Hepatocyte (in vitro differentiated cells): ENCODE data around the gene DMAC2. TPM values are rescaled to one million over a fixed set of nuclear protein-coding genes. Genes with fewer than 3 reads are reported as not detected.

Source experiments
- DNase-seq: peaks from one replicate; pipeline ENCODE4 v3.0.0-alpha.2; 2016; ENCODE audit warnings: low spot score
- H2AFZ ChIP-seq: fragments of 200-600 bp; sonication (generic); 2 replicates; pipeline ENCODE4 v1.6.0; 2016; ENCODE audit warnings: antibody characterized with exemption, mild to moderate bottlenecking
- H3K27ac ChIP-seq: fragments of 200-600 bp; sonication (generic); 2 replicates; pipeline ENCODE4 v1.5.1; 2016; ENCODE audit warnings: mild to moderate bottlenecking
- H3K27me3 ChIP-seq: fragments of 200-600 bp; sonication (generic); 2 replicates; pipeline ENCODE4 v1.6.1; 2016
- H3K36me3 ChIP-seq: fragments of 200-600 bp; sonication (generic); replicated peaks from 2 replicates; pipeline ENCODE4 v1.5.1; 2016; ENCODE audit warnings: low read depth; ENCODE audit not compliant: insufficient read depth
- H3K4me1 ChIP-seq: fragments of 200-600 bp; sonication (generic); 2 replicates; pipeline ENCODE4 v1.5.1; 2016; ENCODE audit warnings: mild to moderate bottlenecking, moderate library complexity; ENCODE audit not compliant: insufficient read depth
- H3K4me2 ChIP-seq: fragments of 200-600 bp; sonication (generic); 2 replicates; pipeline ENCODE4 v1.6.0; 2016
- H3K4me3 ChIP-seq: fragments of 200-600 bp; sonication (generic); 2 replicates; pipeline ENCODE4 v1.5.1; 2016; ENCODE audit warnings: mild to moderate bottlenecking
- H3K79me2 ChIP-seq: fragments of 200-600 bp; sonication (generic); 2 replicates; pipeline ENCODE4 v1.6.0; 2017; ENCODE audit warnings: mild to moderate bottlenecking
- H3K9me2 ChIP-seq: fragments of 200-600 bp; sonication (generic); replicated peaks from 2 replicates; pipeline ENCODE4 v1.6.0; 2017; ENCODE audit warnings: mild to moderate bottlenecking; ENCODE audit not compliant: insufficient read depth
- H3K9me3 ChIP-seq: fragments of 200-600 bp; sonication (generic); 2 replicates; pipeline ENCODE4 v1.5.1; 2016; ENCODE audit warnings: low read depth, mild to moderate bottlenecking
- H4K20me1 ChIP-seq: fragments of 200-600 bp; sonication (generic); 2 replicates; pipeline ENCODE4 v1.6.0; 2016; ENCODE audit warnings: mild to moderate bottlenecking; ENCODE audit not compliant: insufficient read depth, poor library complexity, severe bottlenecking
- CTCF ChIP-seq: fragments of 200-600 bp; sonication (generic); IDR thresholded peaks from 2 replicates; pipeline ENCODE4 v1.5.1; 2016; ENCODE audit warnings: antibody characterized with exemption, mild to moderate bottlenecking; ENCODE audit not compliant: poor library complexity
- EZH2 ChIP-seq: fragments of 200-600 bp; sonication (generic); IDR thresholded peaks from 2 replicates; pipeline ENCODE4 v1.6.1; 2016; ENCODE audit warnings: antibody characterized with exemption, mild to moderate bottlenecking, borderline replicate concordance
- EZH2phosphoT487 ChIP-seq: fragments of 200-600 bp; sonication (generic); IDR thresholded peaks from one replicate; pipeline ENCODE4 v1.6.1; 2018; ENCODE audit warnings: antibody characterized with exemption, mild to moderate bottlenecking, low read depth, moderate library complexity; ENCODE audit not compliant: unreplicated experiment, severe bottlenecking
- WGBS: methylation state at CpG from one replicate; pipeline ENCODE4 v1.1.6; 2016; ENCODE audit warnings: low lambda C conversion rate; ENCODE audit errors: missing lambda C conversion rate; 5-methylcytosine and 5-hydroxymethylcytosine counted together
- polyA plus RNA-seq: library from polyadenylated mRNA; unstranded; fragments of >200 nt; fragmentation: Nextera tagmentation; extraction: Ambion mirVana; gene quantifications from 2 replicates; pipeline ENCODE4 v1.2.1, GENCODE V29; 2016
- total RNA-seq: library from RNA; depleted of rRNA; stranded (reverse); fragments of >200 nt; gene quantifications from 2 replicates; pipeline ENCODE4 v1.2.3, GENCODE V29; 2014

The DMAC2 gene
- total and polyA plus RNA-seq, 2 experiments from 2014 or later = 54.7 to 66.8 TPM

GRCh38 chr19:41452584-41453275 lies 13.0 kb upstream of the DMAC2 start:
- no peaks in the 10 kb centered on the region for H3K79me2 ChIP-seq
- no peaks in the 10 kb centered on the region for H3K36me3 ChIP-seq
- TF ChIP-seq CTCF = no peak
- TF ChIP-seq EZH2 = no peak
- TF ChIP-seq EZH2phosphoT487 = no peak

GRCh38 chr19:41449865-41450178 lies 10.1 kb upstream of the DMAC2 start:
- no peaks in the 10 kb centered on the region for H3K36me3 ChIP-seq
- no peaks in the 10 kb centered on the region for H3K9me3 ChIP-seq
- no peaks in the 10 kb centered on the region for H3K4me1 ChIP-seq
- peaks cover 8% of the 10 kb centered on the region for H3K27me3 ChIP-seq
- H3K4me2 ChIP-seq = no peak overlapping the region
- H3K4me3 ChIP-seq = no peak overlapping the region
- no peaks in the 10 kb centered on the region for H4K20me1 ChIP-seq
- no peaks in the 10 kb centered on the region for H3K79me2 ChIP-seq
- no peak for TF ChIP-seq EZH2phosphoT487
- TF ChIP-seq EZH2 = no peak
- no peak for TF ChIP-seq CTCF
- no peak for DNase-seq
- no peaks in the 10 kb centered on the region for H3K9me2 ChIP-seq
- 88% methylated on average over 3 of the region's 3 CpGs for WGBS
- H3K27ac ChIP-seq = no peak overlapping the region
- no peak overlapping the region for H2AFZ ChIP-seq

More at GRCh38 chr19:41452584-41453275, 13.0 kb upstream of the DMAC2 start:
- no peaks in the 10 kb centered on the region for H4K20me1 ChIP-seq
- WGBS = 65% methylated on average over 6 of the region's 6 CpGs
- H3K9me2 ChIP-seq = no peaks in the 10 kb centered on the region
- no peaks in the 10 kb centered on the region for H3K4me1 ChIP-seq
- H2AFZ ChIP-seq = no peak overlapping the region
- no peak overlapping the region for H3K4me3 ChIP-seq
- no peaks in the 10 kb centered on the region for H3K9me3 ChIP-seq
- H3K4me2 ChIP-seq = no peak overlapping the region
- peaks cover 7% of the 10 kb centered on the region for H3K27me3 ChIP-seq
- H3K27ac ChIP-seq = no peak overlapping the region
- no peak for DNase-seq

GRCh38 chr19:41449079-41449864 lies 9.6 kb upstream of the DMAC2 start:
- TF ChIP-seq EZH2phosphoT487 (no peak), CTCF (peak; percentile 98)
- Histone ChIP-seq H3K27me3 (peaks cover 8% of the 10 kb centered on the region), H3K4me2 (peak overlapping the region; percentile 73), H3K9me2 (no peaks in the 10 kb centered on the region), H3K9me3 (no peaks in the 10 kb centered on the region), H4K20me1 (no peaks in the 10 kb centered on the region), H2AFZ (peak overlapping the region; percentile 60), H3K27ac (no peak overlapping the region), H3K4me1 (no peaks in the 10 kb centered on the region), H3K4me3 (no peak overlapping the region), H3K79me2 (no peaks in the 10 kb centered on the region), H3K36me3 (no peaks in the 10 kb centered on the region)
- WGBS = 21% methylated on average over 22 of the region's 22 CpGs
- DNase-seq = peak; percentile 73
